ENCODE measurements around the gene TNPO1. TPM values are rescaled to one million over a fixed set of nuclear protein-coding genes. Genes with fewer than 3 reads are reported as not detected.

The TNPO1 gene
- total RNA-seq, 1 experiment from 2014 or later, result 185 TPM

- Histone ChIP-seq H3K9me3 (ENCODE audit: insufficient read depth, low read depth) (no peaks in the 10 kb centered on the region), H3K27ac (no peak overlapping the region), H2AFZ (no peak overlapping the region), H3K9me2 (ENCODE audit: insufficient read depth) (no peaks in the 10 kb centered on the region), H3K79me2 (ENCODE audit: low read depth) (peaks cover 49% of the 10 kb centered on the region), H4K20me1 (ENCODE audit: insufficient read depth) (no peaks in the 10 kb centered on the region), H3K4me1 (replicated peaks; ENCODE audit: insufficient read depth) (peaks cover 40% of the 10 kb centered on the region), H3K4me2 (no peak overlapping the region), H3K4me3 (no peak overlapping the region), H3K27me3 (ENCODE audit: insufficient read depth, low read depth) (no peaks in the 10 kb centered on the region), H3K36me3 (ENCODE audit: low read depth) (no peaks in the 10 kb centered on the region), H3F3A (ENCODE audit: insufficient read depth, low read depth) (peaks cover 16% of the 10 kb centered on the region)
- POLR2A ChIA-PET (ENCODE audit: unreplicated experiment), result interaction anchor here (0.6 kb wide), 1 partner anchor 19 kb away, joined by 3 read pairs; no protein-coding TSS in a partner anchor
- no TSS peak for BruUV-seq (replicated peaks)
- TF ChIP-seq CTCF (conservative IDR thresholded peaks at IDR 0.05) (no peak), EZH2 (IDR thresholded peaks at IDR 0.05; ENCODE audit: low read depth) (no peak)
- DNase-seq, result no peak
- CTCF ChIA-PET, result no interaction called here
- intact Hi-C loops (cut with micrococcal nuclease; ENCODE audit: unreplicated experiment), result loop anchor here (5.0 to 10.0 kb wide), 3 partner anchors 313 to 515 kb away; partner anchors contain the start of genes MRPS27 and PTCD2
Observed at GRCh38 chr5:72840041-72840440, 23.6 kb downstream of the TNPO1 start.

GRCh38 chr5:72841756-72842535, 25.5 kb downstream of the TNPO1 start:
- intact Hi-C loops (cut with micrococcal nuclease; ENCODE audit: unreplicated experiment), result loop anchor here (5.0 to 10.0 kb wide), 3 partner anchors 315 to 517 kb away; partner anchors contain the start of genes MRPS27 and PTCD2
- no peaks in the 10 kb centered on the region for H3K36me3 ChIP-seq (ENCODE audit: low read depth)
- BruUV-seq (replicated peaks), result no TSS peak
- H3K27me3 ChIP-seq (ENCODE audit: insufficient read depth, low read depth), result no peaks in the 10 kb centered on the region
- H3K9me3 ChIP-seq (ENCODE audit: insufficient read depth, low read depth), result no peaks in the 10 kb centered on the region
- ChIA-PET CTCF (interaction anchor here (0.7 to 1.2 kb wide), 4 partner anchors 25 to 316 kb away, joined by 3 to 6 read pairs (median 4); no protein-coding TSS in a partner anchor), POLR2A (ENCODE audit: unreplicated experiment) (interaction anchor here (0.5 to 0.7 kb wide), 6 partner anchors 36 to 723 kb away, joined by 4 to 8 read pairs (median 7); no protein-coding TSS in a partner anchor)
- DNase-seq, result peak in 1 of 2 experiments; percentile 44
- peaks cover 16% of the 10 kb centered on the region for H3F3A ChIP-seq (ENCODE audit: insufficient read depth, low read depth)
- no peak overlapping the region for H3K4me3 ChIP-seq
- H4K20me1 ChIP-seq (ENCODE audit: insufficient read depth), result no peaks in the 10 kb centered on the region
- peak overlapping the region; percentile 91 for H3K27ac ChIP-seq
- peaks cover 57% of the 10 kb centered on the region for H3K79me2 ChIP-seq (ENCODE audit: low read depth)
- H2AFZ ChIP-seq, result no peak overlapping the region
- H3K4me2 ChIP-seq, result peak overlapping the region; percentile 50
- no peaks in the 10 kb centered on the region for H3K9me2 ChIP-seq (ENCODE audit: insufficient read depth)
- H3K4me1 ChIP-seq (replicated peaks; ENCODE audit: insufficient read depth), result peaks cover 53% of the 10 kb centered on the region
- TF ChIP-seq CTCF (conservative IDR thresholded peaks at IDR 0.05), result no peak

DNA sequence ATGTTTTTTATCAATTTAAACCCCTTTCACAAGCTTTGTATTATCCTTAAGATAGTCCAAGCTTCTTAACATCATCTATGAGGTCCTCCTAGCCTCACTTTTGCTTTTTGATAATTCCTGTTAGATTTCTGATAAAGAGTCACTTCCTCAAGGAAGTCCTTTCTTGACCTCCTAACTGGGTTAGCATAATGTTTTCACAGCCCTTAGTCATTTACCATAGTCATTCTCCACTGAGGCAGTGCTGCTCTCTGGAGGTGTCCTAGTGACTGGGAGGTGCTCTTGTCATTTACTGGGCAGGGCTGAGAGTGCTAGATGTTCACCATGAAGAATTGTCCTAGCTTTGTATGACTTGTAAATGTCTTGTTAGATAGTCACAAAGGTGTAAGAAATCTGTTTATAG, 26.4 kb downstream of the TNPO1 start:
- intact Hi-C loops (cut with micrococcal nuclease; ENCODE audit: unreplicated experiment), result loop anchor here (5.0 to 10.0 kb wide), 3 partner anchors 316 to 518 kb away; partner anchors contain the start of genes MRPS27 and PTCD2
- H3K9me2 ChIP-seq (ENCODE audit: insufficient read depth), result no peaks in the 10 kb centered on the region
- TF ChIP-seq CTCF (conservative IDR thresholded peaks at IDR 0.05), result peak; percentile 34; the same call in 1 of the 2 replicates
- TF ChIP-seq EZH2 (IDR thresholded peaks at IDR 0.05; ENCODE audit: low read depth), result no peak
- no peak overlapping the region for H2AFZ ChIP-seq
- H3K27ac ChIP-seq, result peak overlapping the region; percentile 91
- no peaks in the 10 kb centered on the region for H3K27me3 ChIP-seq (ENCODE audit: insufficient read depth, low read depth)
- peak overlapping the region; percentile 50 for H3K4me2 ChIP-seq
- H3F3A ChIP-seq (ENCODE audit: insufficient read depth, low read depth), result peaks cover 16% of the 10 kb centered on the region
- ChIA-PET CTCF (interaction anchor here (0.7 to 1.2 kb wide), 3 partner anchors 26 to 317 kb away, joined by 3 to 6 read pairs (median 5); no protein-coding TSS in a partner anchor), POLR2A (ENCODE audit: unreplicated experiment) (interaction anchor here (0.5 to 0.6 kb wide), 3 partner anchors 306 to 486 kb away, joined by 3 to 8 read pairs (median 4); no protein-coding TSS in a partner anchor)
- peaks cover 62% of the 10 kb centered on the region for H3K4me1 ChIP-seq (replicated peaks; ENCODE audit: insufficient read depth)
- DNase-seq, result peak; percentile 55 to 78
- no peaks in the 10 kb centered on the region for H4K20me1 ChIP-seq (ENCODE audit: insufficient read depth)
- no peak overlapping the region for H3K4me3 ChIP-seq
- no peaks in the 10 kb centered on the region for H3K36me3 ChIP-seq (ENCODE audit: low read depth)
- H3K79me2 ChIP-seq (ENCODE audit: low read depth), result peaks cover 64% of the 10 kb centered on the region
- H3K9me3 ChIP-seq (ENCODE audit: insufficient read depth, low read depth), result no peaks in the 10 kb centered on the region
- TSS peak; percentile 96 for BruUV-seq (replicated peaks)
